HCT116 (cell line): ENCODE results near the gene LAMC2. TPM values are rescaled to one million over a fixed set of nuclear protein-coding genes. Genes with fewer than 3 reads are reported as not detected.
A peak's percentile ranks its signal among the peaks of the same experiment; 100 is the strongest.

Source experiments
- ATAC-seq: fragments of 200-7000 bp; cut with Tn5 transposase; 2 replicates; pipeline ENCODE4 v1.9.1; 2020; ENCODE audit warnings: mild to moderate bottlenecking, moderate library complexity
- BruUV-seq: library from RNA; stranded (reverse); fragments of 400-500 nt; replicated peaks from 2 replicates; lab custom pipeline; 2021; lab: Mats Ljungman, UMichigan
- CTCF ChIA-PET: fragments of 300-600 bp; sonication (Branson Sonifier 250); formaldehyde crosslinking; loops from one replicate; lab custom pipeline; 2021; ENCODE audit warnings: antibody characterized with exemption; lab: Charles Lee
- POLR2A ChIA-PET: fragments of 300-600, 350-600 bp; sonication (Branson Sonifier 250); formaldehyde crosslinking; loops from one replicate; lab custom pipeline; 2021; ENCODE audit warnings: antibody characterized with exemption; lab: Charles Lee
- RAD21 ChIA-PET, 2 experiments: fragments of 300-600 bp; sonication (Branson Sonifier 250); formaldehyde crosslinking; loops; one replicate each; lab custom pipeline; 2023; ENCODE audit warnings: low total read pairs in 2 of 2; ENCODE audit not compliant: uncharacterized antibody in 2 of 2, unreplicated experiment in 2 of 2, low non-redundant PET in 1 of 2; lab: Charles Lee
- DNase-seq: peaks from one replicate; pipeline ENCODE4 v3.0.0-alpha.2; 2010; ENCODE audit warnings: low read depth, low spot score
- H2AFZ ChIP-seq: fragments of 200-600 bp; shearing (Covaris generic), sonication (generic); 2 replicates; pipeline ENCODE4 v1.6.1; 2017; ENCODE audit warnings: low read depth, mixed run types, mixed read lengths, antibody characterized with exemption, low read length; ENCODE audit not compliant: poor library complexity, severe bottlenecking
- H3K27ac ChIP-seq: 2 replicates; pipeline ENCODE4 v1.5.1; 2012; ENCODE audit warnings: low read depth, low read length
- H3K27me3 ChIP-seq: fragments of 200-600 bp; sonication (generic); 2 replicates; pipeline ENCODE4 v1.6.1; 2016; ENCODE audit warnings: mixed run types, low read length, mixed read lengths; ENCODE audit not compliant: insufficient read depth
- H3K36me3 ChIP-seq, 2 experiments: fragments of 200-500 bp in 1 of 2; fragments of 200-600 bp in 1 of 2; sonication (Bioruptor generic) in 1 of 2; sonication (generic) in 1 of 2; 2 replicates each; pipeline versions ENCODE4 v1.5.1 to v1.6.1; 2014 to 2016; ENCODE audit warnings: low read length in 2 of 2, inconsistent platforms in 1 of 2, mixed read lengths in 1 of 2, mixed run types in 1 of 2; ENCODE audit not compliant: insufficient read depth in 2 of 2, control insufficient read depth in 1 of 2
- H3K4me1 ChIP-seq, 2 experiments: fragments of 200-600 bp in 1 of 2; sonication (generic) in 1 of 2; 2 replicates each; pipeline versions ENCODE4 v1.5.1 to v1.6.1; 2012 to 2017; ENCODE audit warnings: low read length in 2 of 2, inconsistent platforms in 1 of 2, mild to moderate bottlenecking in 1 of 2, mixed read lengths in 1 of 2, mixed run types in 1 of 2, moderate library complexity in 1 of 2; ENCODE audit not compliant: insufficient read depth in 2 of 2, control insufficient read depth in 1 of 2
- H3K4me2 ChIP-seq: fragments of 200-600 bp; sonication (generic); 2 replicates; pipeline ENCODE4 v1.6.1; 2017; ENCODE audit warnings: mixed run types, low read length, mixed read lengths
- H3K4me3 ChIP-seq, 2 experiments: fragments of 200-600 bp in 1 of 2; sonication (generic) in 1 of 2; replicated peaks in 1 of 2; 2 replicates each; pipeline ENCODE4 v1.5.1; 2011 to 2016; ENCODE audit warnings: low read length in 2 of 2, control low read depth in 1 of 2, low read depth in 1 of 2, mild to moderate bottlenecking in 1 of 2, mixed read lengths in 1 of 2, mixed run types in 1 of 2
- H3K79me2 ChIP-seq: fragments of 200-600 bp; sonication (generic); 2 replicates; pipeline ENCODE4 v1.6.1; 2017; ENCODE audit warnings: mild to moderate bottlenecking, mixed run types, low read length, moderate library complexity, mixed read lengths; ENCODE audit not compliant: insufficient read depth
- H3K9ac ChIP-seq: fragments of 200-600 bp; sonication (generic); 2 replicates; pipeline ENCODE4 v1.6.1; 2016; ENCODE audit warnings: low read length, mixed read lengths
- H3K9me2 ChIP-seq: fragments of 200-600 bp; sonication (generic), shearing (Covaris generic); 2 replicates; pipeline ENCODE4 v1.6.1; 2017; ENCODE audit warnings: mixed run types, mild to moderate bottlenecking, moderate library complexity; ENCODE audit not compliant: insufficient read depth
- H3K9me3 ChIP-seq, 2 experiments: fragments of 200-500 bp in 1 of 2; fragments of 200-600 bp in 1 of 2; sonication (Bioruptor generic) in 1 of 2; sonication (generic) in 1 of 2; 2 replicates each; pipeline ENCODE4 v1.6.1; 2014 to 2017; ENCODE audit warnings: low read length in 2 of 2, mixed read lengths in 2 of 2, inconsistent platforms in 1 of 2, low read depth in 1 of 2, mild to moderate bottlenecking in 1 of 2, mixed run types in 1 of 2, moderate library complexity in 1 of 2; ENCODE audit not compliant: control insufficient read depth in 1 of 2, insufficient read depth in 1 of 2
- H4K20me1 ChIP-seq: fragments of 200-600 bp; sonication (generic), shearing (Covaris generic); 2 replicates; pipeline ENCODE4 v1.6.1; 2017; ENCODE audit warnings: mixed run types, mild to moderate bottlenecking, moderate library complexity; ENCODE audit not compliant: insufficient read depth
- CBX3 ChIP-seq: IDR thresholded peaks from 2 replicates; pipeline ENCODE4 v1.6.1; 2012; ENCODE audit warnings: low read depth
- EGR1 ChIP-seq: IDR thresholded peaks from 2 replicates; pipeline ENCODE4 v1.6.1; 2012; ENCODE audit warnings: low read depth
- EZH2 ChIP-seq: fragments of 200-600 bp; sonication (generic); IDR thresholded peaks from 2 replicates; pipeline ENCODE4 v1.6.1; 2017; ENCODE audit warnings: antibody characterized with exemption, mixed run types
- EZH2phosphoT487 ChIP-seq: fragments of 200-600 bp; IDR thresholded peaks from 2 replicates; pipeline ENCODE4 v1.6.1; 2018; ENCODE audit warnings: antibody characterized with exemption, borderline replicate concordance
- FOSL1 ChIP-seq: IDR thresholded peaks from 2 replicates; pipeline ENCODE4 v1.6.1; 2012; ENCODE audit warnings: low read depth
- JUND ChIP-seq: IDR thresholded peaks from 2 replicates; pipeline ENCODE4 v1.6.1; 2012
- POLR2AphosphoS5 ChIP-seq: IDR thresholded peaks from 2 replicates; pipeline ENCODE4 v1.6.1; 2011; ENCODE audit warnings: mild to moderate bottlenecking, low read depth, low read length, moderate library complexity
- REST ChIP-seq: IDR thresholded peaks from 2 replicates; pipeline ENCODE4 v1.6.1; 2012; ENCODE audit warnings: low read depth
- SIN3A ChIP-seq: IDR thresholded peaks from 2 replicates; pipeline ENCODE4 v1.6.1; 2012; ENCODE audit warnings: low read depth
- SP1 ChIP-seq: IDR thresholded peaks from 2 replicates; pipeline ENCODE4 v1.6.1; 2012; ENCODE audit warnings: low read depth
- SRF ChIP-seq: IDR thresholded peaks from 2 replicates; pipeline ENCODE4 v1.6.1; 2012; ENCODE audit warnings: low read depth
- TCF7L2 ChIP-seq: IDR thresholded peaks from 2 replicates; pipeline ENCODE4 v1.7.0; 2011; ENCODE audit warnings: borderline replicate concordance, inconsistent platforms; ENCODE audit not compliant: insufficient read depth, insufficient read length; ENCODE audit errors: extremely low read depth
- YY1 ChIP-seq: IDR thresholded peaks from 2 replicates; pipeline ENCODE4 v1.6.1; 2011; ENCODE audit warnings: low read length, low read depth, moderate library complexity, mild to moderate bottlenecking; ENCODE audit not compliant: insufficient replicate concordance; ENCODE audit errors: extremely low read depth
- ZNF274 ChIP-seq: fragments of 200-500 bp; sonication (Bioruptor generic); IDR thresholded peaks from 2 replicates; pipeline ENCODE4 v1.6.1; 2014; ENCODE audit warnings: mild to moderate bottlenecking, low read depth, low read length, inconsistent platforms
- intact Hi-C: fragments of 100-400 bp; cut with micrococcal nuclease; formaldehyde crosslinking; loops from 2 replicates; pipeline ENCODE4 v1.10.0; 2022
- total RNA-seq: library from RNA; stranded (reverse); gene quantifications from one replicate; pipeline ENCODE4 v1.2.1, GENCODE V29; 2021; ENCODE audit not compliant: unreplicated experiment
- TF ChIP-seq, protein P1 (sequence below): IDR thresholded peaks from 2 replicates; pipeline ENCODE4 v1.6.1; 2012

Gene LAMC2
- total RNA-seq, 1 experiment from 2014 or later: 22.2 TPM

GRCh38 chr1:183163316-183163715, 22.7 kb upstream of the LAMC2 start:
- ChIA-PET RAD21 (no interaction called here), POLR2A (interaction anchor here (0.7 kb wide), 1 partner anchor 11 kb away, joined by 3 read pairs; no protein-coding TSS in a partner anchor), CTCF (interaction anchor here (0.9 kb wide), 1 partner anchor 201 kb away, joined by 3 read pairs; no protein-coding TSS in a partner anchor)
- H3K4me3 ChIP-seq: peak overlapping the region in 1 of 2 experiments; percentile 6; a peak in 2 of 4 replicates
- H2AFZ ChIP-seq: peak overlapping the region; percentile 27
- ATAC-seq (peak; percentile 53), DNase-seq (peak; percentile 80)
- H3K9me2 ChIP-seq: no peaks in the 10 kb centered on the region
- no peaks in the 10 kb centered on the region for H3K79me2 ChIP-seq
- H3K36me3 ChIP-seq: no peaks in the 10 kb centered on the region
- no peaks in the 10 kb centered on the region for H4K20me1 ChIP-seq
- H3K27ac ChIP-seq: peak overlapping the region; percentile 54; the same call in 1 of the 2 replicates
- peak overlapping the region; percentile 39 for H3K9ac ChIP-seq
- no peaks in the 10 kb centered on the region for H3K27me3 ChIP-seq
- intact Hi-C loops: no loop called here
- no TSS peak for BruUV-seq
- peaks cover 39 to 73% of the 10 kb centered on the region in 2 experiments for H3K4me1 ChIP-seq
- peak; percentile 99 for TF ChIP-seq FOSL1
- TF ChIP-seq CBX3: peak; percentile 81
- TF ChIP-seq YY1: no peak
- TF ChIP-seq TCF7L2: no peak
- TF ChIP-seq REST: no peak
- 0 out of 2 replicates have a peak, but pooled peaks have one; percentile 41 for TF ChIP-seq POLR2AphosphoS5
- TF ChIP-seq, protein P1, sequence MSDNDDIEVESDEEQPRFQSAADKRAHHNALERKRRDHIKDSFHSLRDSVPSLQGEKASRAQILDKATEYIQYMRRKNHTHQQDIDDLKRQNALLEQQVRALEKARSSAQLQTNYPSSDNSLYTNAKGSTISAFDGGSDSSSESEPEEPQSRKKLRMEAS: peak; percentile 75
- no peak for TF ChIP-seq EZH2
- TF ChIP-seq EGR1: 0 out of 2 replicates have a peak, but pooled peaks have one; percentile 10
- TF ChIP-seq SRF: peak; percentile 73
- no peak for TF ChIP-seq ZNF274
- TF ChIP-seq SP1: peak; percentile 89
- TF ChIP-seq EZH2phosphoT487: no peak
- peak; percentile 94 for TF ChIP-seq JUND
- TF ChIP-seq SIN3A: peak; percentile 44; the same call in 1 of the 2 replicates
- H3K9me3 ChIP-seq: no peaks in the 10 kb centered on the region
- peak overlapping the region; percentile 71 for H3K4me2 ChIP-seq
